Measurements from ENCODE around the gene FXYD6. TPM values are rescaled to one million over a fixed set of nuclear protein-coding genes. Genes with fewer than 3 reads are reported as not detected.

The FXYD6 gene
- polyA plus RNA-seq, 1 of the 3 experiments (the other 2 are of a cell fraction): 1.4 TPM

- Histone ChIP-seq H3K9me3 (no peaks in the 10 kb centered on the region), H3K9me2 (no peaks in the 10 kb centered on the region), H4K20me1 (ENCODE audit: insufficient read depth) (no peaks in the 10 kb centered on the region), H3K27ac (ENCODE audit: low read depth in 2 of 2, low read length in 1 of 2) (no peak overlapping the region), H3K4me2 (no peak overlapping the region), H3K36me3 (replicated peaks in 1 of 2; ENCODE audit: control insufficient read depth in 1 of 2, insufficient read depth in 2 of 2, low read length in 1 of 2) (no peaks in the 10 kb centered on the region), H3F3A (replicated peaks; ENCODE audit: insufficient read depth) (no peaks in the 10 kb centered on the region), H3K4me1 (ENCODE audit: control insufficient read depth in 1 of 2, insufficient read depth in 2 of 2, low read depth in 1 of 2, low read length in 1 of 2) (peaks cover 0 to 6% of the 10 kb centered on the region in 2 experiments; a peak in 2 of 4 replicates), H3K9ac (no peak overlapping the region), H3K79me2 (ENCODE audit: insufficient read depth) (no peaks in the 10 kb centered on the region), H3K27me3 (ENCODE audit: insufficient read depth) (peaks cover 9% of the 10 kb centered on the region; the same call in 1 of the 2 replicates), H3K4me3 (ENCODE audit: low read depth in 2 of 2, low read length in 1 of 2) (no peak overlapping the region), H2AFZ (ENCODE audit: low read depth) (no peak overlapping the region)
- TF ChIP-seq SMC3 (IDR thresholded peaks at IDR 0.05; ENCODE audit: low read depth, low read length) (no peak), RXRA (IDR thresholded peaks at IDR 0.05; ENCODE audit: borderline replicate concordance, low read depth) (no peak), YY1 (IDR thresholded peaks at IDR 0.05; ENCODE audit: low read depth) (no peak), FOXJ3 (CRISPR knock-in tag; IDR thresholded peaks at IDR 0.05) (no peak), MEF2A (IDR thresholded peaks at IDR 0.05; ENCODE audit: borderline replicate concordance, low read depth) (no peak), TEAD4 (IDR thresholded peaks at IDR 0.05; ENCODE audit: borderline replicate concordance, insufficient read depth) (no peak), EZH2phosphoT487 (IDR thresholded peaks at IDR 0.05; ENCODE audit: borderline replicate concordance, low read depth) (no peak), GATA2 (CRISPR knock-in tag; IDR thresholded peaks at IDR 0.05) (no peak)
- TF ChIP-seq, protein P1, sequence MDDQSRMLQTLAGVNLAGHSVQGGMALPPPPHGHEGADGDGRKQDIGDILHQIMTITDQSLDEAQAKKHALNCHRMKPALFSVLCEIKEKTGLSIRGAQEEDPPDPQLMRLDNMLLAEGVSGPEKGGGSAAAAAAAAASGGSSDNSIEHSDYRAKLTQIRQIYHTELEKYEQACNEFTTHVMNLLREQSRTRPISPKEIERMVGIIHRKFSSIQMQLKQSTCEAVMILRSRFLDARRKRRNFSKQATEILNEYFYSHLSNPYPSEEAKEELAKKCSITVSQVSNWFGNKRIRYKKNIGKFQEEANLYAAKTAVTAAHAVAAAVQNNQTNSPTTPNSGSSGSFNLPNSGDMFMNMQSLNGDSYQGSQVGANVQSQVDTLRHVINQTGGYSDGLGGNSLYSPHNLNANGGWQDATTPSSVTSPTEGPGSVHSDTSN (IDR thresholded peaks at IDR 0.05): no peak
- TF ChIP-seq, protein P2, sequence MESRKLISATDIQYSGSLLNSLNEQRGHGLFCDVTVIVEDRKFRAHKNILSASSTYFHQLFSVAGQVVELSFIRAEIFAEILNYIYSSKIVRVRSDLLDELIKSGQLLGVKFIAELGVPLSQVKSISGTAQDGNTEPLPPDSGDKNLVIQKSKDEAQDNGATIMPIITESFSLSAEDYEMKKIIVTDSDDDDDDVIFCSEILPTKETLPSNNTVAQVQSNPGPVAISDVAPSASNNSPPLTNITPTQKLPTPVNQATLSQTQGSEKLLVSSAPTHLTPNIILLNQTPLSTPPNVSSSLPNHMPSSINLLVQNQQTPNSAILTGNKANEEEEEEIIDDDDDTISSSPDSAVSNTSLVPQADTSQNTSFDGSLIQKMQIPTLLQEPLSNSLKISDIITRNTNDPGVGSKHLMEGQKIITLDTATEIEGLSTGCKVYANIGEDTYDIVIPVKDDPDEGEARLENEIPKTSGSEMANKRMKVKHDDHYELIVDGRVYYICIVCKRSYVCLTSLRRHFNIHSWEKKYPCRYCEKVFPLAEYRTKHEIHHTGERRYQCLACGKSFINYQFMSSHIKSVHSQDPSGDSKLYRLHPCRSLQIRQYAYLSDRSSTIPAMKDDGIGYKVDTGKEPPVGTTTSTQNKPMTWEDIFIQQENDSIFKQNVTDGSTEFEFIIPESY (IDR thresholded peaks at IDR 0.05; ENCODE audit: borderline replicate concordance, low read depth): no peak
- no peak for DNase-seq
- 76% methylated on average over 4 of the region's 7 CpGs for WGBS (ENCODE audit: low lambda C conversion rate)
- CTCF ChIA-PET: interaction anchor here (1.4 to 25.9 kb wide), 2 partner anchors 117 to 224 kb away, joined by 5 to 481 read pairs; no protein-coding TSS in a partner anchor
- POLR2A ChIA-PET: no interaction called here
Observed at GRCh38 chr11:117829369-117829725, 47.1 kb downstream of the FXYD6 start.

DNA sequence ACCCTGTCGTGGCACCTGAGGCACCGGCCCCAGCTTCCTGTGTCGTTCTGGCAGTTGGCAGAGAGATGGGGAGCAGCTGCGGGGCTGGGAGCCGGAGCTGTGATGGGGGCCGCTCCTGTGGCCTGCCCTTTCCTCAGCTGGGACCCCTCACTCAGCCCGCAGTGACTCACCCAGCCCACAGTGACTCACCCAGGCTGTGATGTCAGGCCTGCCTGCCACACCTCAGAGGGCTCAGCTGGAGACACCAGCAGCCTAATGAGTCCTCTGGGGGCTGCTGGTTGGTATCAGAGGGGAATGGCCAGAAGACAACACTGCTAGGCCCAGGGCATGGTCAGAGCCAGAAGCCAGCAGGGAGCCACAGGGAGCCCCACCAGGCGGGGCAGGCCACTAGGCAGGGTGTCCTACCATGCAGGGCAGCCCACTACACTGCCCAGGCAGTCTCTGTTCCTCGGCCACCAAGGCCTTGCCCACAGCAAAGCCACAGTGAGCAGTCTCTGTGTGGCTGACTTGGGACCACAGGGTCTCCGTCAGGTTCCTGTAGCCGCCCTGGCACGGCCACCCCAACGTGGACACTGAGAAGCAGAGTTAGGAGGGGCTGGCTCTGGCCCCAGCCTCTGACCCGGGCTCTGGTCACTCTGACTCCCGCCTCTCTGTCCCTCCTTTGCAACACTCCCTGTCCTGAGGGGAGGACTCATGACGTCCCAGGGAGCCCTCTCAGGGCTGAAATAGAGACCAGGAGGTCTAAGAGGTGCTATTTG lies 47.7 kb downstream of the FXYD6 start:
- WGBS (ENCODE audit: low lambda C conversion rate): 52% methylated on average over 3 of the region's 16 CpGs
- POLR2A ChIA-PET: no interaction called here
- H2AFZ ChIP-seq (ENCODE audit: low read depth): no peak overlapping the region
- peak; percentile 56; the same call in 1 of the 2 replicates for TF ChIP-seq FOSL2 (IDR thresholded peaks at IDR 0.05; ENCODE audit: borderline replicate concordance, low read depth)
- TF ChIP-seq, protein P3, sequence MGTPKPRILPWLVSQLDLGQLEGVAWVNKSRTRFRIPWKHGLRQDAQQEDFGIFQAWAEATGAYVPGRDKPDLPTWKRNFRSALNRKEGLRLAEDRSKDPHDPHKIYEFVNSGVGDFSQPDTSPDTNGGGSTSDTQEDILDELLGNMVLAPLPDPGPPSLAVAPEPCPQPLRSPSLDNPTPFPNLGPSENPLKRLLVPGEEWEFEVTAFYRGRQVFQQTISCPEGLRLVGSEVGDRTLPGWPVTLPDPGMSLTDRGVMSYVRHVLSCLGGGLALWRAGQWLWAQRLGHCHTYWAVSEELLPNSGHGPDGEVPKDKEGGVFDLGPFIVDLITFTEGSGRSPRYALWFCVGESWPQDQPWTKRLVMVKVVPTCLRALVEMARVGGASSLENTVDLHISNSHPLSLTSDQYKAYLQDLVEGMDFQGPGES (IDR thresholded peaks at IDR 0.05; ENCODE audit: low read depth, low read length): no peak
- no peaks in the 10 kb centered on the region for H4K20me1 ChIP-seq (ENCODE audit: insufficient read depth)
- H3K4me3 ChIP-seq (ENCODE audit: low read depth in 2 of 2, low read length in 1 of 2): no peak overlapping the region
- H3K9ac ChIP-seq: no peak overlapping the region
- peaks cover 9% of the 10 kb centered on the region; the same call in 1 of the 2 replicates for H3K27me3 ChIP-seq (ENCODE audit: insufficient read depth)
- no peaks in the 10 kb centered on the region for H3F3A ChIP-seq (replicated peaks; ENCODE audit: insufficient read depth)
- no peaks in the 10 kb centered on the region for H3K36me3 ChIP-seq (replicated peaks in 1 of 2; ENCODE audit: control insufficient read depth in 1 of 2, insufficient read depth in 2 of 2, low read length in 1 of 2)
- H3K4me2 ChIP-seq: no peak overlapping the region
- no peaks in the 10 kb centered on the region for H3K9me3 ChIP-seq
- DNase-seq: no peak
- peaks cover 0 to 6% of the 10 kb centered on the region in 2 experiments; a peak in 2 of 4 replicates for H3K4me1 ChIP-seq (ENCODE audit: control insufficient read depth in 1 of 2, insufficient read depth in 2 of 2, low read depth in 1 of 2, low read length in 1 of 2)
- H3K9me2 ChIP-seq: no peaks in the 10 kb centered on the region
- H3K27ac ChIP-seq (ENCODE audit: low read depth in 2 of 2, low read length in 1 of 2): no peak overlapping the region
- CTCF ChIA-PET: interaction anchor here (0.7 to 25.9 kb wide), 4 partner anchors 11 to 225 kb away, joined by 3 to 481 read pairs (median 14); no protein-coding TSS in a partner anchor
- H3K79me2 ChIP-seq (ENCODE audit: insufficient read depth): no peaks in the 10 kb centered on the region
